IPS-20b (cell line): ENCODE results near the gene TNFRSF8.

Experiments
- H3K27ac ChIP-seq: one replicate; pipeline ENCODE4 v1.5.1; 2013; ENCODE audit warnings: low read length
- H3K27me3 ChIP-seq: 2 replicates; pipeline ENCODE4 v1.6.1; 2013; ENCODE audit warnings: mild to moderate bottlenecking, low read length, inconsistent platforms; ENCODE audit not compliant: insufficient read depth
- H3K36me3 ChIP-seq: 2 replicates; pipeline ENCODE4 v1.6.1; 2013; ENCODE audit warnings: low read depth, mild to moderate bottlenecking, inconsistent platforms, low read length, moderate library complexity; ENCODE audit not compliant: insufficient read depth
- H3K4me1 ChIP-seq: 2 replicates; pipeline ENCODE4 v1.6.1; 2013; ENCODE audit warnings: mild to moderate bottlenecking, control low read depth, inconsistent platforms, low read length, moderate library complexity; ENCODE audit not compliant: insufficient read depth
- H3K4me3 ChIP-seq: 2 replicates; pipeline ENCODE4 v1.5.1; 2013; ENCODE audit warnings: mild to moderate bottlenecking, low read length, inconsistent platforms
- H3K9ac ChIP-seq: 2 replicates; pipeline ENCODE4 v1.6.1; 2013; ENCODE audit warnings: low read depth, mild to moderate bottlenecking, inconsistent platforms, low read length, moderate library complexity
- H3K9me3 ChIP-seq: 2 replicates; pipeline ENCODE4 v1.6.1; 2013; ENCODE audit warnings: mild to moderate bottlenecking, low read depth, low read length, inconsistent platforms; ENCODE audit not compliant: insufficient read depth

The TNFRSF8 gene

GRCh38 chr1:12181568-12181967, 118.5 kb downstream of the TNFRSF8 start:
- no peaks in the 10 kb centered on the region; the same call in 1 of the 2 replicates for H3K9me3 ChIP-seq
- peaks cover 5% of the 10 kb centered on the region; the same call in 1 of the 2 replicates for H3K4me1 ChIP-seq
- H3K9ac ChIP-seq: no peak overlapping the region
- H3K36me3 ChIP-seq: no peaks in the 10 kb centered on the region
- no peak overlapping the region for H3K4me3 ChIP-seq
- H3K27me3 ChIP-seq: no peaks in the 10 kb centered on the region
- H3K27ac ChIP-seq: no peak overlapping the region

- Histone ChIP-seq H3K9me3 (no peaks in the 10 kb centered on the region; the same call in 1 of the 2 replicates), H3K27ac (no peak overlapping the region), H3K36me3 (no peaks in the 10 kb centered on the region), H3K9ac (no peak overlapping the region), H3K27me3 (no peaks in the 10 kb centered on the region), H3K4me3 (no peak overlapping the region), H3K4me1 (peaks cover 5% of the 10 kb centered on the region; the same call in 1 of the 2 replicates)
These were observed 119.4 kb downstream of the TNFRSF8 start for GRCh38 chr1:12182410-12182984.

GRCh38 chr1:12183095-12183794, 120.1 kb downstream of the TNFRSF8 start:
- no peak overlapping the region for H3K4me3 ChIP-seq
- no peak overlapping the region for H3K27ac ChIP-seq
- H3K27me3 ChIP-seq: no peaks in the 10 kb centered on the region
- peaks cover 5% of the 10 kb centered on the region; the same call in 1 of the 2 replicates for H3K4me1 ChIP-seq
- no peaks in the 10 kb centered on the region; the same call in 1 of the 2 replicates for H3K9me3 ChIP-seq
- no peak overlapping the region for H3K9ac ChIP-seq
- H3K36me3 ChIP-seq: no peaks in the 10 kb centered on the region

GRCh38 chr1:12184008-12184681, 121.0 kb downstream of the TNFRSF8 start:
- Histone ChIP-seq H3K27ac (peak overlapping the region; percentile 71), H3K4me3 (no peak overlapping the region), H3K36me3 (no peaks in the 10 kb centered on the region), H3K27me3 (no peaks in the 10 kb centered on the region), H3K4me1 (peaks cover 12% of the 10 kb centered on the region; the same call in 1 of the 2 replicates), H3K9ac (peak overlapping the region; percentile 21; the same call in 1 of the 2 replicates), H3K9me3 (no peaks in the 10 kb centered on the region; the same call in 1 of the 2 replicates)

- H3K9ac ChIP-seq: no peak overlapping the region
- H3K4me3 ChIP-seq: no peak overlapping the region
- no peak overlapping the region for H3K27ac ChIP-seq
These were observed 122.2 kb downstream of the TNFRSF8 start for GRCh38 chr1:12185036-12185917.

GRCh38 chr1:12185918-12186678, 123.0 kb downstream of the TNFRSF8 start:
- Histone ChIP-seq H3K9ac (no peak overlapping the region), H3K4me1 (peaks cover 13% of the 10 kb centered on the region; the same call in 1 of the 2 replicates), H3K27ac (no peak overlapping the region), H3K9me3 (no peaks in the 10 kb centered on the region; the same call in 1 of the 2 replicates), H3K4me3 (no peak overlapping the region), H3K27me3 (no peaks in the 10 kb centered on the region; the same call in 1 of the 2 replicates), H3K36me3 (no peaks in the 10 kb centered on the region)

More at GRCh38 chr1:12185036-12185917, 122.2 kb downstream of the TNFRSF8 start:
- H3K4me1 ChIP-seq: peaks cover 13% of the 10 kb centered on the region; the same call in 1 of the 2 replicates
- H3K27me3 ChIP-seq: no peaks in the 10 kb centered on the region
- H3K9me3 ChIP-seq: no peaks in the 10 kb centered on the region; the same call in 1 of the 2 replicates
- no peaks in the 10 kb centered on the region for H3K36me3 ChIP-seq

GRCh38 chr1:12186679-12186985, 123.5 kb downstream of the TNFRSF8 start:
- H3K36me3 ChIP-seq: no peaks in the 10 kb centered on the region
- no peak overlapping the region for H3K4me3 ChIP-seq
- H3K27ac ChIP-seq: no peak overlapping the region
- H3K9me3 ChIP-seq: no peaks in the 10 kb centered on the region; the same call in 1 of the 2 replicates
- H3K27me3 ChIP-seq: no peaks in the 10 kb centered on the region; the same call in 1 of the 2 replicates
- no peak overlapping the region for H3K9ac ChIP-seq
- H3K4me1 ChIP-seq: peaks cover 13% of the 10 kb centered on the region; the same call in 1 of the 2 replicates

GRCh38 chr1:12188115-12188514, 125.0 kb downstream of the TNFRSF8 start:
- no peaks in the 10 kb centered on the region; the same call in 1 of the 2 replicates for H3K9me3 ChIP-seq
- no peaks in the 10 kb centered on the region; the same call in 1 of the 2 replicates for H3K27me3 ChIP-seq
- no peak overlapping the region for H3K4me3 ChIP-seq
- peaks cover 13% of the 10 kb centered on the region; the same call in 1 of the 2 replicates for H3K4me1 ChIP-seq
- H3K9ac ChIP-seq: no peak overlapping the region
- no peaks in the 10 kb centered on the region for H3K36me3 ChIP-seq
- H3K27ac ChIP-seq: no peak overlapping the region

GRCh38 chr1:12188657-12189327, 125.7 kb downstream of the TNFRSF8 start:
- H3K9ac ChIP-seq: no peak overlapping the region
- no peaks in the 10 kb centered on the region; the same call in 1 of the 2 replicates for H3K27me3 ChIP-seq
- H3K27ac ChIP-seq: no peak overlapping the region
- H3K36me3 ChIP-seq: no peaks in the 10 kb centered on the region
- no peak overlapping the region for H3K4me3 ChIP-seq
- H3K4me1 ChIP-seq: peaks cover 13% of the 10 kb centered on the region; the same call in 1 of the 2 replicates
- H3K9me3 ChIP-seq: no peaks in the 10 kb centered on the region; the same call in 1 of the 2 replicates

GRCh38 chr1:12189328-12189682, 126.2 kb downstream of the TNFRSF8 start:
- H3K4me3 ChIP-seq: no peak overlapping the region
- no peaks in the 10 kb centered on the region; the same call in 1 of the 2 replicates for H3K27me3 ChIP-seq
- H3K9me3 ChIP-seq: no peaks in the 10 kb centered on the region; the same call in 1 of the 2 replicates
- H3K9ac ChIP-seq: no peak overlapping the region
- H3K27ac ChIP-seq: no peak overlapping the region
- no peaks in the 10 kb centered on the region for H3K36me3 ChIP-seq
- peaks cover 10% of the 10 kb centered on the region; the same call in 1 of the 2 replicates for H3K4me1 ChIP-seq
